LNCAP (cell line): ENCODE data around the gene CSTPP1.

ENCODE experiments used
- CTCF ChIP-seq: fragments of 450-650 bp; IDR thresholded peaks from 2 replicates; pipeline ENCODE4 v1.5.1; 2017; ENCODE audit warnings: mild to moderate bottlenecking

Gene CSTPP1

DNA sequence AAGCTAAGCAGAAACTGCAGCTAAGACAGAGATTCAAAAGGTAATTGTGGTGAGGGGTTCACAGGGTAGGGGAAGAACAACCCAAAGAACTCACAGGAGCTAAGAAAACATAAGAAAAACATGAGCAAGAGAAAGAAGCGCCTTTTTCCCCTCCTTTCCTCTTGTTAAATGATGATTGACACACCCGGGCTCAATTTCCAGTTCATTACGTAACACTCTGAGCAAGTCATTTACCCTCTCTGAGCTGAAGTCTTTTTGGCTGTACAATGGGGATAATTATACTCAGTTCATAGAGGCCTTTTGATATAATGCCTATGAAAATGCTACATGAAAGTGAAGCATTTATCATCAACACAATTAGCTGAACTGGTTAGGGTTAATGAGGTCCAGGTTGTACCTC, 35.4 kb upstream of the CSTPP1 start:
- TF ChIP-seq CTCF: no peak

- TF ChIP-seq CTCF: no peak
Observed at GRCh38 chr11:46902694-46903093, 33.9 kb upstream of the CSTPP1 start.

DNA sequence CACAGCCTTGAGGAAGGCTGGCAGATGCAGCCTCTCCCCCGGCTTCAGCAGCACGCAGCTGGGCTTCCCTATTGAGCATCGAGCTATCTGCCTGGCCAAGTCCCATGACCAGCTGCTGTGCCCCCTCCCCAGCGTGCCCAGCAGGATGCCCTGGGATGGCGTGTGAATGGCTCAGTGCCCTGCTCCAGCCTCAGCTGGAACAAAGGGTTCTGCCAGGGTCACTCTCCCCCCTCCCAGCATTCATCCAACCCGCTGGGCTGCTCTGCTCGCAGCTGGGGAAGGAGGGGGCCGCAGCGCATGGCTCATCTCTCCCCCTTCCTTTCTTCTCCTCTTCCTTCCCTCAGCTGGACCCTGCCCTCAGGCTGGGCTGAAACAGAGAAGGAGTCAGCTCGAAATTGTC, 32.7 kb upstream of the CSTPP1 start:
- no peak for TF ChIP-seq CTCF

DNA sequence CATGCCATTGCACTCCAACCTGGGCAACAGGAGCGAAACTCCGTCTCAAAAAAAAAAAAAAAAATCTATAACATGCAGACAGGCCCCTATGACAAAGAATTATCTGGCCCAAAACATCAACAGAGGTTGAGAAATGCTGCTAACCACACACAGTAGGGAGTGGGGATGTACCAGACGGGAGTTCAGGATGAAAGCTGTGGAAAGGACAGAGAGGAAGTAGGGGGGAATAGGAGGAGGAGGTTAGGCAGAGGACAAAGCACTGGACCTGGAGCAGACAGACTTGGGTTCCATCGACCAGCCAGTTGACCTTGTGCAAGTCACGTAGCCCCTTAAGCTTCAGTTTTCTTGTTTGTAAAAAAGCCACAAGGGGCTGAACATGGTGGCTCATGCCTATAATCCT, 30.8 kb upstream of the CSTPP1 start:
- TF ChIP-seq CTCF: no peak

GRCh38 chr11:46906609-46907041, 29.9 kb upstream of the CSTPP1 start:
- TF ChIP-seq CTCF: no peak

DNA sequence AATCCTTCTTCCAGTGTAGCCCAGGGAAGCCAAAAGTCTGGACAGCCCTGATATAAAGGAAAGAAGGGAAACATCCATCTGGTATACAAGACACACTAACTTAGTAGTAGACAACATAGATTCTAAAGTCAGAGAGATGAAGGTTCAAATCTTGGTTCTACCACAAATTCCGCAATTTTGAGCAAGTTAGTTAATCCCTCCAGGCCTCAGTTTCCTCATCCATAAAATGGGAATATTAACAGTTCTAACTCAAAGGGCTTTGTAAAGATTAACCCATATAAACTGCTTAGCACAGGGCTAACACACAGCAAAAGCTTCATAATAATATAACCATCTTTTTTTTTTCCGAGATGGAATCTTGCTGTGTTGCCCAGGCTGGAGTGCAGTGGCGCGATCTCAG, 29.0 kb upstream of the CSTPP1 start:
- no peak for TF ChIP-seq CTCF

DNA sequence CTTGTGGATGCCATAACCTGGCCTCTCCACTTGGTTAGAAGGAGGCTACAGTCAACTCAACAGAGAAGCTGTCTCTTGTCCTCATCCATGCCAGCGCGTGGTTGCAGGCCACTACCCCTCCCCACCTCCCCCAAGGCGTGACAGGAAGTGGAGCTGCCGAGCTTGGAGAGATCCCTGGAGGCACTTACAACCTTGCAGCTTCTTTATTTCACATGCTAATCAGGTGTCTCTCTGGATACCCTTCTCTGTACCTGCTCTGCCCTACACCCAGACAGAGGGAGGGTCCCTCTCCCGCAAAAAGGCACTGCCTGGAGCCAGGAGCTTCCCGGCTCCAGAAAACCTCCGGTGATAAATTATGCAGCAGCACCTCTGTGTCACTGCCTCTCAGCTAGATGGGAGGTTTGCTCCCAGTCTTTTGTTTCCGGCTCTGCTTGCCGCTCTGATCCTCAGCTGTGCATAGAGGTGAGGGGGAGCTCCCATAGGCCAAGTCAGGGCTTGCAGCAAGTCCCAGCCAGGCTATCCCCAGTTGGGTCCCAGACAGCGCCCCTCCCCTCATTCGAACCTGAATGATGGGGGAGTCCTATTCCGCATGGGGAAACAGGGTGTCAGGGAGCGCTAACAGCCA, 23.9 kb upstream of the CSTPP1 start:
- no peak for TF ChIP-seq CTCF

- no peak for TF ChIP-seq CTCF
Observed at GRCh38 chr11:46913484-46913883, 23.1 kb upstream of the CSTPP1 start.
